Body of pancreas (tissue), 4 donors: ENCODE measurements around the gene MOK.

Experiments used
- CTCF ChIP-seq, 7 experiments: fragments of 450-650 bp in 4 of 7; fragments of 200-600 bp in 3 of 7; sonication (generic) in 3 of 7; IDR thresholded peaks; one replicate each; pipeline ENCODE4 v1.5.1; 2016 to 2019; ENCODE audit warnings: antibody characterized with exemption in 7 of 7
- POLR2A ChIP-seq, 3 donors: fragments of 450-650 bp; IDR thresholded peaks; one replicate each; pipeline ENCODE4 v1.6.1; 2016; ENCODE audit warnings: antibody characterized with exemption in 3 of 3, mild to moderate bottlenecking in 2 of 3

DNA sequence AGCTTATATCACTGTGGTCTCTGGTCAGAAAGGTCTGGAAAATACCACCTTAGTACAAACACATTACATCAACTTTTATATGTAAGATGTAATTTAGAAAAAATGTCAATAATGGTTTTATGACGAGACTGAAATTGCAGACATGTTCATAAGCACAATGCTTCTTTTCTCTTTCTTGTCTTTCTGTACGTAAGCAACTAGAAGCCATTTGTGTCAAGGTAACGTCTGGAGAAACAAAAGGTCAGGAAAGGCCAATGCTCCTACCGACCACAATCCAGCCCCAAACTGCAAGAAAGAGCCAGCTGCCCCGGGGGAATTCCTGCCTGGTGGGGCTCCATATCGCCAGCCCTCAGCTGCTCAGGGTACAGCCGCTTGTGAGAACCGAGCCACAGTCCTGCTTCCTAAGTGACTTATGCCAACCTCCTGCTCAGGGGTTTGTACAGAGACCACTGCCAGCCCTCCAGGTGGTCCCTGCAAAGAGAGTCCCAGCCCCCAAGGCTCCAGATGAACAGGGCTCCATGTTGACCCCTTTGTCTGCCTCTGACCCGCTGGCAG, 20.9 kb upstream of the MOK start:
- TF ChIP-seq POLR2A (IDR thresholded peaks at IDR 0.05) (no peak), CTCF (IDR thresholded peaks at IDR 0.05) (no peak)
